ENCODE measurements around the gene SP6.

The SP6 gene

GRCh38 chr17:47813512-47814031, 37.4 kb downstream of the SP6 start:
- no peak for ATAC-seq
- TF ChIP-seq TSHZ2 (CRISPR knock-in tag; IDR thresholded peaks at IDR 0.05) (no peak), ZNF565 (CRISPR knock-in tag; conservative IDR thresholded peaks at IDR 0.05; ENCODE audit: low read depth) (no peak), POU6F1 (CRISPR knock-in tag; IDR thresholded peaks at IDR 0.05; ENCODE audit: borderline replicate concordance, low read depth) (no peak)

- no peak for TF ChIP-seq CREB5 (CRISPR knock-in tag; IDR thresholded peaks at IDR 0.05; ENCODE audit: low read depth)
- no peak for TF ChIP-seq ZC3H10 (CRISPR knock-in tag; IDR thresholded peaks at IDR 0.05)
- TF ChIP-seq SNAI2 (CRISPR knock-in tag; IDR thresholded peaks at IDR 0.05), result no peak
- TF ChIP-seq PPARA (CRISPR knock-in tag; IDR thresholded peaks at IDR 0.05; ENCODE audit: borderline replicate concordance), result no peak
- no peak for TF ChIP-seq ARNTL (CRISPR knock-in tag; IDR thresholded peaks at IDR 0.05; ENCODE audit: borderline replicate concordance, low read depth)
- TF ChIP-seq TSHZ2 (CRISPR knock-in tag; IDR thresholded peaks at IDR 0.05), result no peak
- no peak for TF ChIP-seq ZNF565 (CRISPR knock-in tag; conservative IDR thresholded peaks at IDR 0.05; ENCODE audit: low read depth)
- TF ChIP-seq GLIS3 (CRISPR knock-in tag; IDR thresholded peaks at IDR 0.05), result no peak
- no peak for TF ChIP-seq CSRNP3 (CRISPR knock-in tag; IDR thresholded peaks at IDR 0.05)
- no peak for TF ChIP-seq ISL1 (CRISPR knock-in tag; IDR thresholded peaks at IDR 0.05)
- TF ChIP-seq ZNF8 (CRISPR knock-in tag; IDR thresholded peaks at IDR 0.05), result no peak
- TF ChIP-seq ZFP3 (CRISPR knock-in tag; IDR thresholded peaks at IDR 0.05), result no peak
- ATAC-seq, result no peak
Observed at GRCh38 chr17:47813077-47813476, 37.9 kb downstream of the SP6 start.

- ATAC-seq, result no peak
- TF ChIP-seq TSHZ2 (CRISPR knock-in tag; IDR thresholded peaks at IDR 0.05), result no peak
- no peak for TF ChIP-seq CSRNP3 (CRISPR knock-in tag; IDR thresholded peaks at IDR 0.05)
- no peak for TF ChIP-seq ZNF565 (CRISPR knock-in tag; conservative IDR thresholded peaks at IDR 0.05; ENCODE audit: low read depth)
- TF ChIP-seq ISL1 (CRISPR knock-in tag; IDR thresholded peaks at IDR 0.05), result no peak
- no peak for TF ChIP-seq ZFP3 (CRISPR knock-in tag; IDR thresholded peaks at IDR 0.05)
- TF ChIP-seq RARB (CRISPR knock-in tag; IDR thresholded peaks at IDR 0.05), result no peak
- no peak for TF ChIP-seq ARNTL (CRISPR knock-in tag; IDR thresholded peaks at IDR 0.05; ENCODE audit: borderline replicate concordance, low read depth)
- no peak for TF ChIP-seq ZNF8 (CRISPR knock-in tag; IDR thresholded peaks at IDR 0.05)
- no peak for TF ChIP-seq PATZ1 (CRISPR knock-in tag; IDR thresholded peaks at IDR 0.05; ENCODE audit: borderline replicate concordance)
- TF ChIP-seq TCF4 (CRISPR knock-in tag; IDR thresholded peaks at IDR 0.05; ENCODE audit: borderline replicate concordance), result no peak
- TF ChIP-seq OSR1 (CRISPR knock-in tag; IDR thresholded peaks at IDR 0.05), result no peak
- TF ChIP-seq ZC3H10 (CRISPR knock-in tag; IDR thresholded peaks at IDR 0.05), result no peak
- TF ChIP-seq ESRRG (CRISPR knock-in tag; IDR thresholded peaks at IDR 0.05), result no peak
Observed at GRCh38 chr17:47812146-47812920, 38.6 kb downstream of the SP6 start.
